Measurements from ENCODE around the gene RAB28. TPM values are rescaled to one million over a fixed set of nuclear protein-coding genes. Genes with fewer than 3 reads are reported as not detected.
"Not testable (repeated sequence)": the region's sequence is repeated elsewhere in the genome, so short reads cannot be mapped to it uniquely, and the experiment has no call there.

The RAB28 gene
- total RNA-seq, 1 donor from 2014 or later: 8.1 TPM

GRCh38 chr4:13445841-13446790 lies 38.0 kb downstream of the RAB28 start:
- no peak for ATAC-seq

- no peak for ATAC-seq
Measured at GRCh38 chr4:13441506-13441905, 42.6 kb downstream of the RAB28 start.

- no peak for ATAC-seq
Measured at GRCh38 chr4:13436962-13437361, 47.2 kb downstream of the RAB28 start.

- no peak for ATAC-seq
Measured at GRCh38 chr4:13432453-13432852, 51.7 kb downstream of the RAB28 start.

GRCh38 chr4:13430834-13431568 lies 53.1 kb downstream of the RAB28 start:
- no peak for ATAC-seq

GRCh38 chr4:13427599-13428325 lies 56.4 kb downstream of the RAB28 start:
- ATAC-seq: no peak

- no peak for ATAC-seq
Measured at GRCh38 chr4:13415068-13415785, 68.9 kb downstream of the RAB28 start.

- ATAC-seq: no peak
Measured at GRCh38 chr4:13413729-13414437, 70.3 kb downstream of the RAB28 start.

- no peak for ATAC-seq
Measured at GRCh38 chr4:13411942-13412341, 72.2 kb downstream of the RAB28 start.

- no peak for ATAC-seq
Measured at GRCh38 chr4:13409324-13409723, 74.8 kb downstream of the RAB28 start.

- ATAC-seq: not testable (repeated sequence)
Measured at GRCh38 chr4:13406156-13406555, 78.0 kb downstream of the RAB28 start.

GRCh38 chr4:13403833-13404232 lies 80.3 kb downstream of the RAB28 start:
- no peak for ATAC-seq

- ATAC-seq: no peak
Measured at GRCh38 chr4:13403326-13403725, 80.8 kb downstream of the RAB28 start.

- ATAC-seq: no peak
Measured at GRCh38 chr4:13399257-13399656, 84.9 kb downstream of the RAB28 start.

GRCh38 chr4:13396161-13396560 lies 88.0 kb downstream of the RAB28 start:
- no peak for ATAC-seq

- ATAC-seq: not testable (repeated sequence)
Measured at GRCh38 chr4:13389901-13390300, 94.2 kb downstream of the RAB28 start.

- no peak for ATAC-seq
Measured at GRCh38 chr4:13386405-13387107, 97.6 kb downstream of the RAB28 start.

- ATAC-seq: no peak
Measured at GRCh38 chr4:13384055-13384454, 100.1 kb downstream of the RAB28 start.

GRCh38 chr4:13378973-13379759 lies 105.0 kb downstream of the RAB28 start:
- no peak for ATAC-seq

GRCh38 chr4:13371048-13371447 lies 113.1 kb downstream of the RAB28 start:
- ATAC-seq: no peak
